Measurements from ENCODE around the gene CGAS.

DNA sequence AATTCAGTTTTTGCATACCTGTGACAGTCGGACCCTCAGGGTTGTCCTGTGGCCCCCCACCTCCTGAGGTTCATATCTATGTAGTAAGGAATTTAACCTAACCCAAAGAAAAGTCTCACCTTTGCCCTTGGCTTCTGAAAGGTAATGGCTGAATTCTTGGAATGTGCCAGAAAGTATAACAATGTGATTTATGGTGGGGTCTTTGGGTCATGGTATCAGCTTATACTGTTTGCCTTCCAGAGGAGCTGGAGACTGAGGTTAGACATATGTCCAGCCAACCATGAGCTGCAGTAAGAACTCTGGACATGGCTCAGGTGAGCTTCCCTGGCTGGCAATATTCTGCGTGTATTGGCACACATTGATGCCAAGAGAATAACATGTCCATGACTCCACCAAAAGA is 30.6 kb downstream of the CGAS start:
- TF ChIP-seq, protein P1, sequence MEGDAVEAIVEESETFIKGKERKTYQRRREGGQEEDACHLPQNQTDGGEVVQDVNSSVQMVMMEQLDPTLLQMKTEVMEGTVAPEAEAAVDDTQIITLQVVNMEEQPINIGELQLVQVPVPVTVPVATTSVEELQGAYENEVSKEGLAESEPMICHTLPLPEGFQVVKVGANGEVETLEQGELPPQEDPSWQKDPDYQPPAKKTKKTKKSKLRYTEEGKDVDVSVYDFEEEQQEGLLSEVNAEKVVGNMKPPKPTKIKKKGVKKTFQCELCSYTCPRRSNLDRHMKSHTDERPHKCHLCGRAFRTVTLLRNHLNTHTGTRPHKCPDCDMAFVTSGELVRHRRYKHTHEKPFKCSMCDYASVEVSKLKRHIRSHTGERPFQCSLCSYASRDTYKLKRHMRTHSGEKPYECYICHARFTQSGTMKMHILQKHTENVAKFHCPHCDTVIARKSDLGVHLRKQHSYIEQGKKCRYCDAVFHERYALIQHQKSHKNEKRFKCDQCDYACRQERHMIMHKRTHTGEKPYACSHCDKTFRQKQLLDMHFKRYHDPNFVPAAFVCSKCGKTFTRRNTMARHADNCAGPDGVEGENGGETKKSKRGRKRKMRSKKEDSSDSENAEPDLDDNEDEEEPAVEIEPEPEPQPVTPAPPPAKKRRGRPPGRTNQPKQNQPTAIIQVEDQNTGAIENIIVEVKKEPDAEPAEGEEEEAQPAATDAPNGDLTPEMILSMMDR (conservative IDR thresholded peaks at IDR 0.05; ENCODE audit: low read depth, low read length): no peak
- TF ChIP-seq EZH2 (IDR thresholded peaks at IDR 0.05; ENCODE audit: low read length, unreplicated experiment) (no peak), EZH2phosphoT487 (IDR thresholded peaks at IDR 0.05; ENCODE audit: borderline replicate concordance, low read length) (no peak)
